NT2/D1 (cell line): ENCODE results near the gene HMX3.

Experiments used
- YY1 ChIP-seq: IDR thresholded peaks from 2 replicates; pipeline ENCODE4 v1.6.1; 2011; ENCODE audit not compliant: insufficient read length, insufficient read depth
- ZNF274 ChIP-seq: IDR thresholded peaks from 2 replicates; pipeline ENCODE4 v1.6.1; 2011; ENCODE audit warnings: mild to moderate bottlenecking, low read depth, low read length

- TF ChIP-seq YY1 = no peak
- no peak for TF ChIP-seq ZNF274
Observed at GRCh38 chr10:123109466-123109865, 26.3 kb upstream of the HMX3 start.
